GOT3 (cell line): ENCODE results near the gene FAIM2.

Source experiments
- DNase-seq: peaks from one replicate; lab custom pipeline; 2025; ENCODE audit warnings: mixed read lengths; lab: John Stamatoyannopoulos, UW

FAIM2 gene

GRCh38 chr12:49903700-49904423 is at the start of gene FAIM2:
TSS of gene FAIM2 (minus strand) at chr12:49903900. CDS start at chr12:49903792, 108 bp downstream.
- no peak for DNase-seq

GRCh38 chr12:49953151-49953550 is 49.5 kb upstream of the FAIM2 start:
- DNase-seq: no peak

- no peak for DNase-seq
Measured at GRCh38 chr12:49952391-49953055, 48.8 kb upstream of the FAIM2 start.

- no peak for DNase-seq
Measured at GRCh38 chr12:49951411-49952240, 47.9 kb upstream of the FAIM2 start.

GRCh38 chr12:49950273-49951251 is 46.9 kb upstream of the FAIM2 start, which contains the start of gene AQP2:
TSS of gene AQP2 (plus strand) at chr12:49950737. CDS start at chr12:49950831, 94 bp downstream.
- DNase-seq: no peak

- DNase-seq: no peak
Measured at GRCh38 chr12:49949866-49950265, 46.2 kb upstream of the FAIM2 start.

- DNase-seq: no peak
Measured at GRCh38 chr12:49948866-49949845, 45.5 kb upstream of the FAIM2 start.

- no peak for DNase-seq
Measured at GRCh38 chr12:49947593-49948226, 44.0 kb upstream of the FAIM2 start.

GRCh38 chr12:49946497-49946896 is 42.8 kb upstream of the FAIM2 start:
- no peak for DNase-seq

GRCh38 chr12:49946086-49946485 is 42.4 kb upstream of the FAIM2 start:
- DNase-seq: no peak

- peak; percentile 31 for DNase-seq
Measured at GRCh38 chr12:49945394-49946080, 41.8 kb upstream of the FAIM2 start.

- no peak for DNase-seq
Measured at GRCh38 chr12:49944718-49945117, 41.0 kb upstream of the FAIM2 start.

GRCh38 chr12:49944046-49944445 is 40.3 kb upstream of the FAIM2 start:
- DNase-seq: no peak

GRCh38 chr12:49943625-49943960 is 39.9 kb upstream of the FAIM2 start:
- no peak for DNase-seq

- DNase-seq: no peak
Measured at GRCh38 chr12:49942921-49943624, 39.4 kb upstream of the FAIM2 start.

- DNase-seq: no peak
Measured at GRCh38 chr12:49942512-49942893, 38.8 kb upstream of the FAIM2 start.

- DNase-seq: no peak
Measured at GRCh38 chr12:49941556-49942511, 38.1 kb upstream of the FAIM2 start.
